ENCODE data around the gene ARSB.

GRCh38 chr5:78803353-78803752 lies 181.8 kb downstream of the ARSB start:
- TF ChIP-seq CTCF (IDR thresholded peaks at IDR 0.05; ENCODE audit: insufficient read depth, low read length) (no peak), SPI1 (IDR thresholded peaks at IDR 0.05; ENCODE audit: borderline replicate concordance, low read depth) (no peak)
